HepG2 (cell line): Measurements from ENCODE around the gene NOTUM. TPM values are rescaled to one million over a fixed set of nuclear protein-coding genes. Genes with fewer than 3 reads are reported as not detected.

Experiments
- DNMT1 ChIP-seq: sonication (generic); formaldehyde crosslinking; IDR thresholded peaks from 2 replicates; pipeline ENCODE4 v1.5.1; 2020; ENCODE audit warnings: mild to moderate bottlenecking, missing genetic modification reagents
- HNF4A ChIP-seq: sonication (generic); formaldehyde crosslinking; IDR thresholded peaks from 2 replicates; pipeline ENCODE4 v1.4.0; 2020; ENCODE audit warnings: missing genetic modification reagents
- KDM2A ChIP-seq: sonication (generic); formaldehyde crosslinking; IDR thresholded peaks from 2 replicates; pipeline ENCODE4 v1.4.0; 2020; ENCODE audit warnings: low read depth, missing genetic modification reagents, borderline replicate concordance
- KLF11 ChIP-seq: IDR thresholded peaks from 2 replicates; pipeline ENCODE4 v1.6.1; 2016; ENCODE audit warnings: missing compliant biosample characterization
- PHF20 ChIP-seq: sonication (generic); formaldehyde crosslinking; IDR thresholded peaks from 2 replicates; pipeline ENCODE4 v1.5.0; 2020; ENCODE audit warnings: mild to moderate bottlenecking, missing genetic modification reagents
- POGK ChIP-seq: sonication (generic); formaldehyde crosslinking; conservative IDR thresholded peaks from 2 replicates; pipeline ENCODE4 v1.8.0; 2022; ENCODE audit warnings: mild to moderate bottlenecking, moderate library complexity, missing genetic modification reagents
- POLR2AphosphoS2 ChIP-seq: IDR thresholded peaks from 2 replicates; pipeline ENCODE4 v1.6.1; 2011; ENCODE audit warnings: low read depth, low read length, improper control_type of control experiment
- RBFOX2 ChIP-seq: fragments of 200-400 bp; formaldehyde crosslinking; IDR thresholded peaks from 2 replicates; pipeline ENCODE4 v1.6.1; 2017; ENCODE audit warnings: low read depth, mild to moderate bottlenecking, low read length
- SALL1 ChIP-seq: sonication (generic); formaldehyde crosslinking; IDR thresholded peaks from 2 replicates; pipeline ENCODE4 v1.8.0; 2022; ENCODE audit warnings: mild to moderate bottlenecking, missing genetic modification reagents
- SPEN ChIP-seq: sonication (generic); formaldehyde crosslinking; IDR thresholded peaks from 2 replicates; pipeline ENCODE4 v1.5.1; 2020; ENCODE audit warnings: low read depth, mild to moderate bottlenecking, missing genetic modification reagents
- THAP7 ChIP-seq: sonication (generic); formaldehyde crosslinking; IDR thresholded peaks from 2 replicates; pipeline ENCODE4 v1.8.1; 2023; ENCODE audit warnings: mild to moderate bottlenecking, missing genetic modification reagents
- ZNF235 ChIP-seq: sonication (generic); formaldehyde crosslinking; IDR thresholded peaks from 2 replicates; pipeline ENCODE4 v1.8.1; 2023; ENCODE audit warnings: mild to moderate bottlenecking, missing genetic modification reagents, borderline replicate concordance
- ZNF260 ChIP-seq: sonication (generic); formaldehyde crosslinking; IDR thresholded peaks from 2 replicates; pipeline ENCODE4 v1.4.0; 2020; ENCODE audit warnings: missing genetic modification reagents, low read depth, mild to moderate bottlenecking, borderline replicate concordance
- ZNF30 ChIP-seq: sonication (generic); formaldehyde crosslinking; IDR thresholded peaks from 2 replicates; pipeline ENCODE4 v1.5.0; 2020; ENCODE audit warnings: mild to moderate bottlenecking, missing genetic modification reagents
- ZNF512B ChIP-seq: sonication (generic); formaldehyde crosslinking; IDR thresholded peaks from 2 replicates; pipeline ENCODE4 v1.5.1; 2020; ENCODE audit warnings: missing genetic modification reagents, mild to moderate bottlenecking, borderline replicate concordance
- ZNF672 ChIP-seq: sonication (generic); formaldehyde crosslinking; IDR thresholded peaks from 2 replicates; pipeline ENCODE4 v1.8.1; 2022; ENCODE audit warnings: missing genetic modification reagents
- ZNF678 ChIP-seq: sonication (generic); formaldehyde crosslinking; IDR thresholded peaks from 2 replicates; pipeline ENCODE4 v1.4.0; 2020; ENCODE audit warnings: mild to moderate bottlenecking, missing genetic modification reagents
- ZNF704 ChIP-seq: sonication (generic); formaldehyde crosslinking; IDR thresholded peaks from 2 replicates; pipeline ENCODE4 v1.8.1; 2023; ENCODE audit warnings: mild to moderate bottlenecking, inconsistent platforms, moderate library complexity, missing genetic modification reagents, borderline replicate concordance
- ZNF709 ChIP-seq: sonication (generic); formaldehyde crosslinking; IDR thresholded peaks from 2 replicates; pipeline ENCODE4 v1.5.0; 2020; ENCODE audit warnings: mild to moderate bottlenecking, missing genetic modification reagents
- ZNF770 ChIP-seq: sonication (generic); formaldehyde crosslinking; IDR thresholded peaks from 2 replicates; pipeline ENCODE4 v1.5.0; 2020; ENCODE audit warnings: mild to moderate bottlenecking, missing genetic modification reagents
- polyA plus RNA-seq, 8 experiments: library from polyadenylated mRNA; depleted of rRNA in 3 of 8; stranded (reverse) in 7 of 8; unstranded in 1 of 8; fragments of >200 nt; fragmentation: Illumina TruSeq in 4 of 8; extraction: Trizol in 4 of 8; gene quantifications; 2 replicates each; pipeline versions ENCODE4 v1.2.1 to v1.2.3, GENCODE V29; 2011 to 2016; ENCODE audit warnings: low read depth in 4 of 8, missing spikeins in 1 of 8, mixed read lengths in 1 of 8; ENCODE audit not compliant: insufficient read depth in 1 of 8
- total RNA-seq, 5 experiments: library from RNA; depleted of rRNA; stranded (reverse); fragments of >200 nt; fragmentation: Illumina TruSeq; extraction: Trizol; gene quantifications; 2 replicates each; pipeline ENCODE4 v1.2.3, GENCODE V29; 2016; ENCODE audit warnings: low read depth in 1 of 5
- TF ChIP-seq, protein P1 (sequence below): IDR thresholded peaks from 2 replicates; pipeline ENCODE4 v1.6.1; 2016; ENCODE audit warnings: missing biosample characterization, missing genetic modification reagents, low read depth

The NOTUM gene
- total and polyA plus RNA-seq, 2 of the 13 experiments (the other 11 are each of a cell fraction or from before 2014, with no cell fraction given): 150 to 160 TPM

GRCh38 chr17:81903415-81903831, 57.6 kb downstream of the NOTUM start (continued):
- TF ChIP-seq, protein P1, sequence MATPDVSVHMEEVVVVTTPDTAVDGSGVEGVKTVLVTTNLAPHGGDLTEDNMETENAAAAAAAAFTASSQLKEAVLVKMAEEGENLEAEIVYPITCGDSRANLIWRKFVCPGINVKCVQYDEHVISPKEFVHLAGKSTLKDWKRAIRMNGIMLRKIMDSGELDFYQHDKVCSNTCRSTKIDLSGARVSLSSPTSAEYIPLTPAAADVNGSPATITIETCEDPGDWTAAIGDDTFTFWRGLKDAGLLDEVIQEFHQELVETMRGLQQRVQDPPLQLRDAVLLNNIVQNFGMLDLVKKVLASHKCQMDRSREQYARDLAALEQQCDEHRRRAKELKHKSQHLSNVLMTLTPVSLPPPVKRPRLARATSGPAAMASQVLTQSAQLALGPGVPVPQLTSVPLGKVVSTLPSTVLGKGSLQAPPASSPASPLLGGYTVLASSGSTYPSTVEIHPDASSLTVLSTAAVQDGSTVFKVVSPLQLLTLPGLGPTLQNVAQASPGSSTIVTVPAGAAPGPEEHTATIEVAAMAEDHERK (CRISPR knock-in tag): no peak
- no peak for TF ChIP-seq POGK (CRISPR knock-in tag)
- TF ChIP-seq ZNF235 (CRISPR knock-in tag): 0 out of 2 replicates have a peak, but pooled peaks have one; percentile 8
- TF ChIP-seq ZNF770 (CRISPR knock-in tag): peak; percentile 59; the same call in 1 of the 2 replicates
- TF ChIP-seq POLR2AphosphoS2: no peak
- no peak for TF ChIP-seq ZNF260 (CRISPR knock-in tag)
- peak; percentile 13; the same call in 1 of the 2 replicates for TF ChIP-seq RBFOX2
- TF ChIP-seq SPEN (CRISPR knock-in tag): no peak
- no peak for TF ChIP-seq HNF4A (CRISPR knock-in tag)
- TF ChIP-seq ZNF704 (CRISPR knock-in tag): no peak
- TF ChIP-seq ZNF709: no peak
- TF ChIP-seq THAP7 (CRISPR knock-in tag): no peak
- TF ChIP-seq SALL1 (CRISPR knock-in tag): no peak
- no peak for TF ChIP-seq PHF20
- no peak for TF ChIP-seq ZNF678 (CRISPR knock-in tag)
- no peak for TF ChIP-seq KLF11 (CRISPR knock-in tag)
- no peak for TF ChIP-seq ZNF672
- TF ChIP-seq ZNF30: no peak
- no peak for TF ChIP-seq KDM2A
- no peak for TF ChIP-seq DNMT1 (CRISPR knock-in tag)
- no peak for TF ChIP-seq ZNF512B (CRISPR knock-in tag)
